ENCODE data around the gene KPNB1. TPM values are rescaled to one million over a fixed set of nuclear protein-coding genes. Genes with fewer than 3 reads are reported as not detected.
A peak's percentile ranks its signal among the peaks of the same experiment; 100 is the strongest.

Gene KPNB1
- total RNA-seq, 1 donor from 2014 or later: 491 TPM

DNA sequence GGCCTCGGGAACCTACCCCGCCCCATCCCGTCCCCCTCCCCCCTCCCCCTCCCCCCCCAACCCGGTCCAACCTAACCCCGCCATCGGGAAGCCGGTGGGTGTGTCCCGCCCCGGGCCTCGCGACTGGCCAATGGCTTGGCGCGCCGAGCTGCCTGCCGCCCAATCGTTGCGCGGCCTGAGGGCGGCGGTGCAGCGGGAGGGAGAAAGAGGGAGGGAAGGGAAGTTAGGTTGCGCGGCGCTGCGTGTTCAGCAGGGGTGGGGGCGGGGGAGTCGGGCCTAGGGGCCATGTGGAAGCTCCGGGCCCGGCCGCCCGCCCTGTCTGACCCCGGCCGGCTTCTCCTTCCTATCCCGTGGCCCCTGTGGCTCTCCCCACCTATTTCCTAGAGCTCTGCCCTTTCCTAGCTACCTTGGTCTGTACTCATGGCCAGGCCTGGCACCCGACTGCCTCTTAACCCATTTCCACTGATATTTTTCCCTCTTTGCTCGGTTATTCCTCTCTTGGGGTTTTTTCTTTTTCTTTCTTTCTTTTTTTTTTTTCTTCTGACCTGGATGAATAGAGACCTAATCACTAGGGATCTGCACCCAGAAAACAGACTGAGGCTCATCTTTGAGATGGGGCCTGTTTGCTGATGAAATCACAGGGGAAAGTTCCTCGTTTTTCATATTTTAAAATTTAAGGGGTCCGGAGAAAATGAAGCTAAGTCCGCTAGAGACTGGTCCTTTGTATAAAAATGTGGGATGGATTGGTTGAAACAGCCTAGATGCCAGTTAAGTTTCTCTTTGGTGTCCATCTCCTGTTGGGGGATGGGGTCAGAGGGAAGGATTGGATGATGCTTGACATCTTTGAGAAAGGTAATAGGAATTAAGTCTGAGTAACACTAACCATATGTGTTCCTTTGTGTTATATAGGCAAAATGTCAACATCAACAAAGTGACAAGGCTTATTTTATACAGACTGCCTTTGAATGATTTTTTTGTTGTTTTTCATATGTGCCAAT is 1.1 kb downstream of the KPNB1 start:
- Mint-ChIP-seq H3K4me3 (ENCODE audit: unreplicated experiment) (peak overlapping the region; percentile 98), H3K27ac (ENCODE audit: unreplicated experiment) (peak overlapping the region; percentile 87), H3K4me1 (ENCODE audit: low read depth, unreplicated experiment) (peaks cover 36% of the 10 kb centered on the region), H3K36me3 (ENCODE audit: low read depth, unreplicated experiment) (peaks cover 7% of the 10 kb centered on the region), H3K9me3 (ENCODE audit: unreplicated experiment) (no peaks in the 10 kb centered on the region), H3K27me3 (ENCODE audit: low read depth, unreplicated experiment) (no peaks in the 10 kb centered on the region)
- peak overlapping the region; percentile 88 for H3K9ac ChIP-seq (ENCODE audit: low read length)
- FAIRE-seq (no peak), DNase-seq (ENCODE audit: low read depth) (peak; percentile 90)
- H4K20me1 ChIP-seq (ENCODE audit: insufficient read depth, low read length): peaks cover 49% of the 10 kb centered on the region
- H3K4me3 ChIP-seq (ENCODE audit: insufficient read depth, low read depth, low read length): peak overlapping the region; percentile 82
- H3K4me1 ChIP-seq (ENCODE audit: insufficient read depth, low read length): peaks cover 33% of the 10 kb centered on the region
- TF ChIP-seq, protein P1, sequence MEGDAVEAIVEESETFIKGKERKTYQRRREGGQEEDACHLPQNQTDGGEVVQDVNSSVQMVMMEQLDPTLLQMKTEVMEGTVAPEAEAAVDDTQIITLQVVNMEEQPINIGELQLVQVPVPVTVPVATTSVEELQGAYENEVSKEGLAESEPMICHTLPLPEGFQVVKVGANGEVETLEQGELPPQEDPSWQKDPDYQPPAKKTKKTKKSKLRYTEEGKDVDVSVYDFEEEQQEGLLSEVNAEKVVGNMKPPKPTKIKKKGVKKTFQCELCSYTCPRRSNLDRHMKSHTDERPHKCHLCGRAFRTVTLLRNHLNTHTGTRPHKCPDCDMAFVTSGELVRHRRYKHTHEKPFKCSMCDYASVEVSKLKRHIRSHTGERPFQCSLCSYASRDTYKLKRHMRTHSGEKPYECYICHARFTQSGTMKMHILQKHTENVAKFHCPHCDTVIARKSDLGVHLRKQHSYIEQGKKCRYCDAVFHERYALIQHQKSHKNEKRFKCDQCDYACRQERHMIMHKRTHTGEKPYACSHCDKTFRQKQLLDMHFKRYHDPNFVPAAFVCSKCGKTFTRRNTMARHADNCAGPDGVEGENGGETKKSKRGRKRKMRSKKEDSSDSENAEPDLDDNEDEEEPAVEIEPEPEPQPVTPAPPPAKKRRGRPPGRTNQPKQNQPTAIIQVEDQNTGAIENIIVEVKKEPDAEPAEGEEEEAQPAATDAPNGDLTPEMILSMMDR (IDR thresholded peaks at IDR 0.05; ENCODE audit: insufficient read depth, low read depth, low read length): no peak
- TF ChIP-seq EZH2 (IDR thresholded peaks at IDR 0.05; ENCODE audit: insufficient read depth, low read length): no peak
- H3K9me3 ChIP-seq (ENCODE audit: insufficient read depth, low read depth, low read length): no peaks in the 10 kb centered on the region
- no peak overlapping the region for H2AFZ ChIP-seq (ENCODE audit: low read depth, low read length)
- H3K4me2 ChIP-seq (ENCODE audit: low read length): peak overlapping the region; percentile 94
- H3K27me3 ChIP-seq (ENCODE audit: insufficient read depth, low read length): no peaks in the 10 kb centered on the region
- peaks cover 38% of the 10 kb centered on the region for H3K36me3 ChIP-seq (ENCODE audit: insufficient read depth, low read length)
- H3K79me2 ChIP-seq (ENCODE audit: insufficient read depth, low read length): peaks cover 53% of the 10 kb centered on the region
- peak overlapping the region; percentile 68 for H3K27ac ChIP-seq (ENCODE audit: low read depth, low read length)

DNA sequence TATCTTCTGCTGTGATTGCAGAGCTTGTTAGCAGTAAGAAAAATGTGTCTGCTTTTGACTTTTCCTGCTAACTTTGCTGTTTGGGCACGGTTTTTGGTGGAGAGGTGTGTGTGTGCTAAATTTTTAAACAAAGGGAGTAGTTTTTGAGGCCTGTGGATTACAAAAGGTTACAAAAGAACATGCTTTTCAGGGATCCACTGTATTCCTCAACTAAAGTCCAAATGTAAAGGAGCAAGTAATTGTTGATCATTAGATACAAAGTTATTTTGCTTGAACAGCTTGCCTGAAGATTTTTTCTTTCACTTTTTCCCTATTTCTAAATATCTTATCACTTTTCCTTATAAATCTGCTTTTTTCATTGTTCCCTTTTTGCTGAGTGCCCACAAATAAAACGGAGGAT is 2.0 kb downstream of the KPNB1 start:
- Mint-ChIP-seq H3K27me3 (ENCODE audit: low read depth, unreplicated experiment) (no peaks in the 10 kb centered on the region), H3K36me3 (ENCODE audit: low read depth, unreplicated experiment) (peaks cover 13% of the 10 kb centered on the region), H3K4me1 (ENCODE audit: low read depth, unreplicated experiment) (peaks cover 39% of the 10 kb centered on the region), H3K9me3 (ENCODE audit: unreplicated experiment) (no peaks in the 10 kb centered on the region), H3K27ac (ENCODE audit: unreplicated experiment) (peak overlapping the region; percentile 28), H3K4me3 (ENCODE audit: unreplicated experiment) (peak overlapping the region; percentile 98)
- Histone ChIP-seq H2AFZ (ENCODE audit: low read depth, low read length) (no peak overlapping the region), H3K9me3 (ENCODE audit: insufficient read depth, low read depth, low read length) (no peaks in the 10 kb centered on the region), H3K4me2 (ENCODE audit: low read length) (peak overlapping the region; percentile 94), H3K79me2 (ENCODE audit: insufficient read depth, low read length) (peaks cover 62% of the 10 kb centered on the region), H3K9ac (ENCODE audit: low read length) (no peak overlapping the region), H3K36me3 (ENCODE audit: insufficient read depth, low read length) (peaks cover 45% of the 10 kb centered on the region), H4K20me1 (ENCODE audit: insufficient read depth, low read length) (peaks cover 58% of the 10 kb centered on the region), H3K27me3 (ENCODE audit: insufficient read depth, low read length) (no peaks in the 10 kb centered on the region), H3K27ac (ENCODE audit: low read depth, low read length) (no peak overlapping the region), H3K4me1 (ENCODE audit: insufficient read depth, low read length) (peaks cover 33% of the 10 kb centered on the region), H3K4me3 (ENCODE audit: insufficient read depth, low read depth, low read length) (peak overlapping the region; percentile 82)
- DNase-seq (ENCODE audit: low read depth): no peak
- no peak for FAIRE-seq
- TF ChIP-seq EZH2 (IDR thresholded peaks at IDR 0.05; ENCODE audit: insufficient read depth, low read length): no peak
- TF ChIP-seq, protein P1 (IDR thresholded peaks at IDR 0.05; ENCODE audit: insufficient read depth, low read depth, low read length): no peak
